ENCODE measurements around the gene IL12A.

The IL12A gene

DNA sequence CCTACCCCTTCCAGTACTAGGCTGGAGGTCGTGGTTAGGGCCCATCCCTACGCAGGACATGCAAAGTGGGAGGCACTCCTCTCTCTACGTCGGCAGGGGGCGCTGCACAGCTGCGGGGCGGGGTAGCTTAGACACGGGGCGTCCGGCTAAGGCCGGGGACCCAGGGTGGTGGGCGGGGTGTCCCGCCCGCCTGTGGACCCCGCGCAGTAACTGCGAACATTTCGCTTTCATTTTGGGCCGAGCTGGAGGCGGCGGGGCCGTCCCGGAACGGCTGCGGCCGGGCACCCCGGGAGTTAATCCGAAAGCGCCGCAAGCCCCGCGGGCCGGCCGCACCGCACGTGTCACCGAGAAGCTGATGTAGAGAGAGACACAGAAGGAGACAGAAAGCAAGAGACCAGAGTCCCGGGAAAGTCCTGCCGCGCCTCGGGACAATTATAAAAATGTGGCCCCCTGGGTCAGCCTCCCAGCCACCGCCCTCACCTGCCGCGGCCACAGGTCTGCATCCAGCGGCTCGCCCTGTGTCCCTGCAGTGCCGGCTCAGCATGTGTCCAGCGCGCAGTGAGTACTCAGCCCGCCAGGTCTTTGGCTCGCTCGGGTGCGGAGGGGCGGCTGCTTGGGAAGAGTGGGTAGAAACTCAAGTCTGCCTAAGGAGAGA lies at the start of gene IL12A:
Gene IL12A (plus strand): TSS at position 219 of the 655 bp plus-strand sequence.
- no peak for DNase-seq

DNA sequence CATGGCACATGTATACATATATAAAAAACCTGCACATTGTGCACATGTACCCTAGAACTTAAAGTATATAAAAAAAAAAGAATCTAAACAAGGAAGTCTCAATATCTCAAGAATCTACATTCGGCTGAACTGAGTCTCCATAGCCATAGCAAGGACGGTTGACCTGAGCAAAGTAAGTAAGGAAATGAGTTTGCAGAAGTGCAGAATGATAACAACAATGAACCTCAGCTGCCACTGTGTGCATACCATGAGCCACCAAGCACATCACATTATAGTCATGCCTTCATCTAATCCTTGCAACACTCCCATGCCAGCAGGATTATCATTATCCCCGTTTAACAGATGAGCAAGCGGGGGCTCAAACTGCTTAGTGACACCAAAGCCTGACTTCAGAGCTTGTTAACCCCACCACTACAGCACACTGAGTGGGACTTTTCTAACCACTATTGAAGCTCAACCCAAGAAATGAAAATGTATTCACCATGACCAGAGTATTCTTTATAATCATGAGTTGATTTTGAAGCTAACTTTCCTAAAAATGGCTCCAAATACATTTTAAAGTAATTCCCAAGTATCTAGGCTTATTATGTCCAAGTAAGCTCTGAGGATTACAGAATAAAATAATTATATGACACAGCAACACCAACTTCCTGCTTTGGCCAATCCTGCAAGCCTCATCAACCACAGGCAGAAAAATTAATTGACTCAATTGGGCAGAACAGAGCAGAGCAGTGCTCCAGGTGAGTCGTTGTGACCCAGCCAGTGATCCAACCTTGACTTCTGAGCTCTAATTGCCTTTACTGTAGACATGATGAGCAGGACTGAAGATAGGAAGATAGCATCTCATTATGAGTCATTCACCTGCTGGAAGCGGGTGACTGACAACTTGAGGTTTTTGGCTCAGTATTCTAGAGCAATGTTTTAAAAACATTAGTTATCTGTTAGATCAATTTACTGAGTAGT lies 47.3 kb upstream of the IL12A start:
- DNase-seq = peak; percentile 14

DNA sequence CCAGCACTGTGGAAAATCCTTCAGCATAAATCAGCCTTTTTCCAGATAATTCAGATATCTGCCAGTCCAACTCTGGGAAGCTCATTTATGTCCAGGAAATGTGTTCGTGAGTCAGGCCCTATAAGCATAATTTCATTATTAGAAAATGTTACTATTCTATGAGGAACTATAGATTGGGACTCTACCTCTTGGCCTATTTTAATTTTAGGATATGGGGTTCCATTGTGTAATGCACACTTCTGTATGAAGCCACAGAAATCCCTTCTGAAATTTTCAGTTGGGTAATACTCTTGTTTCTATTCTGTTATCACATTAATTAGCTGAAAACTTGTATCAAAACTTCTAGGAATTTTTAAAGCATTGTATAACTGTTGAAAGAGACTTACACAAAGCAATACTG lies 43.9 kb upstream of the IL12A start:
- DNase-seq = no peak

DNA sequence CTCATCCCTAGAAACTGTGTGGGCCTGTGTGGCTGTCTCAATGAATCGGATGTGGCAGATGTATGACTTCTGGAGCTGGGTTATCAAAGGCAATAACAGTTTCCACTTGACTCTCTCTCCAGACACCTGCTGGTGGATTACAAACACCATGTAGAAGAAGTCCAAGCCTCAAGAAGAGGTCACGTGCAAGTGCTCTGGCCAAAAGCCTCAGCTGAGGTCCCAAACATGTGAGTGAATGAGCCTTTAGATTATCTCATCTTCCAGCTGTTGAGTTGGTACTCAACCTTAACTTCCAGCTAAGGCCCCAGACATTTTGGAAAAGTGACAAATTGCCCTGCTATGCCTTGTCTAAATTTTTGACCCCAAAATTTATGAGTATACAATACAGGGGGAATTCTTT lies 42.7 kb upstream of the IL12A start:
- no peak for DNase-seq

DNA sequence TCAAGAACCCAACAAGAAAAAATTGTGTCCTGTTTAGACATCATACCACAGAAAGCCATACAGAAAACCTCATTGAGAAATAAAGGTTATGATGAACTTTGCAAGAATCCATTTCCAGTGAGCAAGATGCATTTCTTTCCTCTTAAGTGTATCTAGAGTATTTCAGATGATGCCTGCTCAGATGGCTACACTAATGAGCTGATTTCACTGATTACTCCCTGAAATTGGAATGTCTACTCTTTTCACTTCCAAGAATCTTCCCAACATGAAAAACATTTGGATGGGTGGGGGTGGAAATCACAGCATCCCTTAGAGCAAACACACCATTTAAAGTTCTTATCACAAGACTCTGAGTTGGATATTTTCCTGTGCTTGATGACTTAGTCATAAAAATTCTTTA lies 41.4 kb upstream of the IL12A start:
- DNase-seq = peak; percentile 80

DNA sequence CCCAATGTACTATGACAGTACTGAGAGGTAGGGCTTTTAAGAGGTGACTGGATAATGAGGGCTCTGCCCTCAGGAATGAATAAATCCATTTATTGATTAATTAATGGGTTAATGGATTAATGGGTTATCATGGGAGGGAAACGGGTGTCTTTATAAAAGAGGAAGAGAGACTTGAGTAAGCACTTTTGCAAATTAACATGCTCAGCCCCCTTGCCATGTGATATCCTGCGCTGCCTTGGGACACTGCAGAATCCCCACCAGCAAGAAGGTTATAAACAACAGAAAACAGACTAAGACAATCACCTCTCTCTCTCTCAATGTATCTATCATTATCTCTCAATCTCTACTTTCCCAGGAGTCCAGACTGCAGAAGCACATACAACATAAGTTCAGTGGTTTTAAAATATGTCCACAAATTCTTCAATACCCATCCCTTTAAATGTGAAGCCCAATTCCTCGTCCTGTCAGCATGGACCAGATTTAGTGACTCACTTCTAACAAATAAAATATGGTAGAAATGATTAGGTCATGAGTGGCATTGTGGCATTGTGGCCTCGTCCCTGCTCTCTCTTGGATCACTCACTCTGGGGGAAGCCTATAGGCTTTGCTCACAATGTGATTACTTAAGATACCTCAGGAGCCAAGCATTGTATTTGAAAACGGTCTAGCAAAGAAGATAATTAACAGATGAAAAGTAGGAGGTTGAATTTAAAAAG lies 40.0 kb upstream of the IL12A start:
- no peak for DNase-seq

DNA sequence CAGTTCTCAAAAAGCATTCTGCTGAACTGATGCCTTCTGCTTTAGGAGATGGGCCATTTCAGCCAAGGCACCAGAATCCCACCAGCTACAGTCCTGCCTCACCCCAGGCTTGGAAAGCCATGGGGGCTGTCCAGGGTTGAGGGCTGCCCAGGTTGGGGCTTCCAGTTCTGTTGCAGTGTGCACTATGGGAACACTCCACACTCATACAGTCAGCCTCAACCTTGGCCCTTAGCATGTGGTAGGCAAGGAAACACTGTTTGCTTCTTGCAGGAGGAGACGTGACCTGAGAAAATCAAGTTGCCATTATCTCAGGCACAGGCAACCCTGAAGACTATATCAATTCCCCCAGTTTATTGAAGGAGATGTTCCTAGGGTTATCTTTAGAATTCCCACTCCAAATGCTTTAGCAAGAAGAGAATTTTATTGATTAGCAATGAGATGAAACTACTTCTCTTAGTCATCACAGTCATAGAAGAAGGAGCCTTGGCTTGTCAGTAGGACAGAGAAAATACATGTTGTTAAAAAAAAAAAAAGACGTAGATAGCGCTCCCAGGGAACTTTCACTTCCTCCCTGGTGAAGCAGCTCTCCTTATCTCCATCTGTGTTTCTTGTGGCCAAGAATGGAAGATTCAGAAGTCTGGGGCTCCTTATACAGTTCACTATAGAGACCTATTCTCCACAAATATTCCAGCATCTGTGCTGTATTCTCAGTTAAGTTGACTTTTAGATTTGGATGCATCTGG lies 38.3 kb upstream of the IL12A start:
- DNase-seq = no peak

DNA sequence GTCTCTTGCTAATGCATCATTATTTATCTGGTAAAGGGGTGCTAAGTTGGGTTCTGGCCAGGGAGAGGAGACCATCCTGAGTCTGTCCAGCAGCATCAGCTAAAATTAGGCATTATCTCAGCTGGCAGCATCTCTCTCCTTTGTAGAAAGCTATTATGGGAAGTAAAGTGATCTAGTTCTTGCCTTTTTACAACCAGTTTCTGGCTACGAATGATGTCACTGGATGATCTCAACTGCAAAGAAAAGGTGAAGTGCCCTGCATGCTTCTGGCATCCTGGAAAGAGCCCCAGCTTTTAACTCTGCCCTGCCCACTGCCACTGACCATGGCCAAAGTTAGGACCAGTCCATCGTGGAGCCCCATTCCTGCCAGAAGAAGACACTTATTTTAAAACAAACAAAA lies 37.1 kb upstream of the IL12A start:
- DNase-seq = no peak

DNA sequence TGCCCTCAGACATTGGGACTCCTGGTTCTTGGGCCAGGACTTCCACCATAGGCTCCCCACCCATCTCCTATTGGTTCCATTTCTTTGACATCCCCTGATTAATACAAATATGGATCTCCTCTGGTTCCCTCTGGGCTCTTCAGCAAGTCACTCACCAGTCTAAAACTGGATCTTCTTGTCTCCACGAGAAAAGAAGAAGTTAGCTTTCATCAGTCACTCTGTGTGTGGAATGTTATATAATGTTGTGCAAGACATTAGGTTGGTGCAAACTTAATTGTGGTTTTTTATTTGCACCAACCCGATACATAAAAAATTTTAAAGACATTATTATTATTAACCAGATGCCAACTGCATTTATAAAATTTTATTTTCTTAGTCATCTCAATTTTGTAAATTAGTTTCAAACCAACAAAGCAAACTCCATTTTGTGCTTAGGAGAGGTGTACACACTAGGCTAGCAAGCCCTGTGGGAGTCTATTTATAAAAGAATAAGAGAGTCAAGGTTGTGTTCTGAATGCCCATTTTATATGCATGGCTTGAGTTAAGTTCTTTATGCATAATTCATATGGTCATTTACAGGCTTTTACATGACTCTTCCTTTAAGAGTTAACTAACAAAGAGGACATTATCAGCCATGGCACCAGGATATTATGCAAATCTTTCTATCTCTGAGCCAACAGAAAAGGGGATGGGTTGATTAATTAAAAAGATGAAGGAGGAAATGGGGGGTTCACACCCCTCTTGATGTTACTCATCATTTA lies 35.1 kb upstream of the IL12A start:
- DNase-seq = no peak

DNA sequence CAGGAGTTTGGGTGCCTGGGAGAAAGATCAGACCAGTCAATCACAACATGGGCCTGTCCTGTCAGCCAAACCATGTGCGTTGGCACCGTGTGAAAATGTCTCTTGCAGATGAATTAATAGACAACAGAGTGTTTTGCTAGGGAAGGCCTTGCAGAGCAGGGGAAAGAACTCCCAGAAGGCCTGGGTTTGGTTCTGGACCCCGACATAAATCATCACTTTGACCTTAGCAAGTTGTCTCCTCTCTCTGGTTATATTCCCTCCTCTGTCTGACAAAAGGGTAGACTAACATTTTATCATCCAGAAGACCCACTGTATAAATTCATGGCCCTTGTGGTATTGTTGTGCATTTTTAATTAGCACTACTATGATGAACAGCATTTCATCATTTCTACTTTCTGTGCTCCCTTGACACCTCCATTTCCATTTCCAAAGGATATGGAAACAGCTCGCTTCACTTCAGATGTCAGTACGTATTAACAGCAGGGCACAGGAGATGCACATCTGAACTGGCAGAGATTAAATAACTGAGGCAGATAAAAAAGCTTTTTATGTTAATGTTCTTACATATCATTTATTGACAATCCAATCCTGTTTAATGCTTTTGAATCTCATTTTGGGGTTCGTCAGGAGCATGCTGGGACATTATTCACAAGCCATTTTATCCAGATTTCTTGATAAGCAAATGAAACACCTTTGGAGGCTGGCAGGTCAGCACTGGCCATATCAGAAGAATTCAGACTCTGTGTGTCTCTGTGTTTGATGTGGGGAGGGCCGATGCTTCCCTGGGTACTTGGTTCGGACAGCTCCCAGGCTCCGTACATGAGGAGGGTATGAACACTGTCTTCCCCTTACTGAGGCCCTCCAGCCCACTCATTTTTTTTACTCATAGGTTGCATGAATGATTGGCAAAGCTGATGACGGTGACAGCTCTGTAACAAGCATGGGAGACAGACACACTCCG lies 28.2 kb upstream of the IL12A start:
- DNase-seq = no peak

DNA sequence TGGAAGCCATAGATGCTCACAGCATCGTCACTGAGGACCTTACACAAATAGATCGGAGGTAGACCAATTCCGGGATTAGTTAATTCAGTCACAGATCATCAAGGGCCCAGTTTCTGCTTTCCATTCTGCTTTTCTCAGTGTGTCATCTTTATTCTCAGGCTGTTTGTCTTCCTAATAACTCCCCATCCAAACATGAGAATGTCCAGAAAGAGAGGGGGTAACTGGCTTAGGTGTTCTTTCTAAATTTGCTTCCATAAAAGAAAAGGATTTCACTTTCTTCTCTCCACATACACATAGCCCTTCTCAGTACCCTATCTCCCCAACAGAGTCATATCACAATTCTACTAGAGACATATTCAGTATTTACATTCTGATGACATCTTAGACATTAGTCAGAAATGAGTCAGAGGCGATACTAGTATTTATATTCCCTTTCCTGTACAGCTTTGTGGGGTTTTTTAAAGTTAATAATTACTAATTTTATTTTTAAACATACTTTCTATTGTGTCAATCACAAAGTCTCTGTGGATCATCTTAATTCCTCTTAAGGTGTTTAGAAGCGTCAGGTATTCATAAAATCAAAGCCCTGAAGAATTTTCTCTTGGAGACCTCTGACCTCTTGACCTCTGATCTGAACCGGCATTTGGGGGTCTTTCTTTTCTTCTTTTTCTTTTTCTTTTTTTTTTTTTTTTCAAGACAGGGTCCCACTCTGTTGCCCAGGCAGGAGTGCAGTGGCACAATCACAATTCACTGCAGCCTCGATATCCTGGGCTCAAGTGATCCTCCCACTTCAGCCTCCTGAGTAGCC lies 24.3 kb upstream of the IL12A start:
- DNase-seq = peak; percentile 80

DNA sequence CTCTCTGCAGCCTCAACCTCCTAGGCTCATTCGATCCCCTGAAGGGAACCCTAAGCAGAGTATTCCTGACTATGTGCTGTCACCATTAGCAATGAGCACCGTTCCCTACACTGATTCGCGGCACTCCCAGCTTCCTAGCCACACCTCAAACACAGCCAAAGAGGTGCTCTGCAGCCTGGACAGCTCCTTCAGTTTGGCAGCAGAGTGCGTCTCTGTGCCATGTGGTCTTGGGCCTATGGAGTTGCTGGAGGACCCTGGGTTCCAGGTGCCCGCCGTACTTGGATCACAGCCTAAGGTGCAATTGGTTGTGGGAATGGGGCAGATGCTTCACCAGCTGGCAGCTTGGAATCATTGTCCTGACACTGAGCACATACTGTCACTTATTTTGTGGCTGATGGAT lies 17.3 kb upstream of the IL12A start:
- no peak for DNase-seq

DNA sequence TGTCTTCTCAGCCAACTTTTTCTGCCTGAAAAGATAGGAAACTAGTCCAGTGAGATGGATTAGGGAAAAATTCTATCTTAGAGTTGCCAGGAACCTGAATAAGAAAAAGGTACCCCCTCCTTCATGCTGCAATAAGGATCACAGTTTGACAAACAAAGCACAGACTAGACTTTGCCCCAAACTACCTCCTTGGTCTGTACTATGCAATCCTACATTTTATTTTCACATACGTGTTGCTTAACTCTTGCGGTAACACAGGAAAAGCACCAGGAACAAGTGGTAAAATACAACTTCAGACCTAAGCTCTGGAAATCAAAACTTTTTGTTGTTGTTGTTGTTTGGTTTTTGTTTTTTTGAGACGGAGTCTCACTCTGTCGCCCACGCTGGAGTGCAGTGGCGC lies 11.3 kb upstream of the IL12A start:
- no peak for DNase-seq

DNA sequence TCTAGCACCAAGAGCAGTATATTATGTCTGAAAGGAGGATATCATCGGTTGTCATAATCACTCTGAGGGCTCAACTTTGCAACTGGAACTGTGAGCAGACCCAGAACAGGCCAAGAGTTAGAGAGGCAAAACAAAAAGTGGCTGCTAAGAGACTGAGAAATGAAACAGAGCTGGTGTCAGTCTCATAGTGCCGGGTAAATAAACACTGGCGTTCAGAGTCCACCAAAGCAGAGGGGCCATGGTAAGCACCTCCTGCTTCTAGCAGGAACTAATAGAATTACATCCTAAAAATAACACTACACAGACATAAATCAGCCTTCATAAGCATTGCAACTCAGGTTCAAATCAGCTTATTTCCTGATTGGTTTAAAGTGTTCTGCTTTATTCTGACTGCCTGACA lies 10.3 kb upstream of the IL12A start:
- no peak for DNase-seq

DNA sequence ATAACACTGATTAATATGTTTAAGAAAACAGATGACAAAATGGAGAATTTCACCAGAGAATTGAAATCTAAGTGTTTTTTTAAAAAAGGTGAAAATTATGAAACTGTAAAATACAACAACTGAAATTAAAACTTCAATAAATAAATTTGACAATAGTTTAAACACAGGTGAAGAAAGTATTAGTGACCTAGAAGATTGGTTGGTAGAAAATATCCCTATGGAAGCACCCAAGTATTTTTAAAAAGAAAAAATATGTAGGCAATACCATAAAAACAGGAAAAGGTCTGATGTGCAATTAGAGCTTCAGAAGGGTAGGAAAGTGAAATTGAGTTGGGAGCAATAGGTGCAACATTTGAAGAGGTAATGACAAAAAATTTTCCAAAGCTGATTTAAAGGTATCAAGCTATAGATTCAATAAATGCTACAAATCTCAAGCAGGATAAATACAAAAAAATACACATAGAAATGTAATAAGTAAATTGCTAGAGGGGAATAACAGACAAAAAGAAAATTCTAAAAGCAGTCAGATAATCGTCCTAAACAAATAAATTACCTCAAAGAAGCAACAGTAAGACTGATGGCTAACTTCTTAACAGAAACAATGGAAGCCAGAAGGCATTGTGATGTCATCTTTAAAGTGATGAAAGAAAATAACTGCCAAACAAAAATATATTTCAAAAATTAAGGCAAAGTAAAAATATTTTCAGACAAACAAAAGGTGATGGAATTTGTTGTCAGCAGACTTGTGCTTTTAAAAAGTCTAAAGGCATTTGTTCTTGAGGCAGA lies 9.5 kb upstream of the IL12A start:
- no peak for DNase-seq

DNA sequence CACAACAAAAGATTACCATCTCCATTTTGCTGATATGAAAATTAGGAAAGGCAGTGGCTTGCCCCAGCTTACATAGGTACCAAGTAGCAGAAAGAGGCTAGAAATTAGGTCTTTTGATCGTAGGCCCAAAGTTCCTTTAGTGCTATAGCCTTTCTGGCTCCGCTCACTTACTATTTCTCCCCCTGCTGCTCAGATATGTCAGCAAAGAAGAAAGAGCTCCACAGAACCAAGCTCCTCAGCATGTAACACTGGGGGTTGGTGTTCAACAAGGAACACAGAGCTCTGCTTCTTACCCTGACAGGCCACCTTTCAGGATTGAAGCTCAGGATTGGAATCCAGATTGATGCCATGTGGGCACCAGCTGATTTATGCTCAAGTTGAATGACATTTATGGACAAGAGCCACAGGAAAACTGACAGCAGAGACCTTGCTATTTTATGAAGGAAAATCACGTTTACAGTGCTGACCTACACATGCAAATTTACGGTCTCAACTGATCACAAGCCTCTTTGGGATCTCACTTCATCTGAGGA lies 6.1 kb upstream of the IL12A start:
- no peak for DNase-seq

DNA sequence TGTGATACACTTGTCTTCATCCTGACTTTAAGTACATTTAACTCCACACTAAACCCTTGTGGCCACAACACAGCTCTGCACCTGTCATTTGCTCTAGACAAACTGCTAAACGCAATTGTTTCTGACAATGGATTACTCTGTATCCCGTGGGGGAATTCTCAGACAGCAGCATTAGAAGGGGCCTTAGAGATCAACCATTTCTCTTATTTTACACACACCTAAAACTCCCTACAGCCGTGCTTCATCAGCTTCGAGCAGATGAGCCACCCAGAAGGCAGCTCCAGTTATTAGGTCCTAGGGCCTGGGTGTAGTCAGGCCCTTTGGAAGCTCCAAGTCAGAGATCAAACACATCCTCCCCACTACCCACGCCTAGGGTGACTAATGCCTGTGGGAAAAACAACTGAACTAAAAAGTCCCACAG lies 1.3 kb upstream of the IL12A start:
- DNase-seq = peak; percentile 68

DNA sequence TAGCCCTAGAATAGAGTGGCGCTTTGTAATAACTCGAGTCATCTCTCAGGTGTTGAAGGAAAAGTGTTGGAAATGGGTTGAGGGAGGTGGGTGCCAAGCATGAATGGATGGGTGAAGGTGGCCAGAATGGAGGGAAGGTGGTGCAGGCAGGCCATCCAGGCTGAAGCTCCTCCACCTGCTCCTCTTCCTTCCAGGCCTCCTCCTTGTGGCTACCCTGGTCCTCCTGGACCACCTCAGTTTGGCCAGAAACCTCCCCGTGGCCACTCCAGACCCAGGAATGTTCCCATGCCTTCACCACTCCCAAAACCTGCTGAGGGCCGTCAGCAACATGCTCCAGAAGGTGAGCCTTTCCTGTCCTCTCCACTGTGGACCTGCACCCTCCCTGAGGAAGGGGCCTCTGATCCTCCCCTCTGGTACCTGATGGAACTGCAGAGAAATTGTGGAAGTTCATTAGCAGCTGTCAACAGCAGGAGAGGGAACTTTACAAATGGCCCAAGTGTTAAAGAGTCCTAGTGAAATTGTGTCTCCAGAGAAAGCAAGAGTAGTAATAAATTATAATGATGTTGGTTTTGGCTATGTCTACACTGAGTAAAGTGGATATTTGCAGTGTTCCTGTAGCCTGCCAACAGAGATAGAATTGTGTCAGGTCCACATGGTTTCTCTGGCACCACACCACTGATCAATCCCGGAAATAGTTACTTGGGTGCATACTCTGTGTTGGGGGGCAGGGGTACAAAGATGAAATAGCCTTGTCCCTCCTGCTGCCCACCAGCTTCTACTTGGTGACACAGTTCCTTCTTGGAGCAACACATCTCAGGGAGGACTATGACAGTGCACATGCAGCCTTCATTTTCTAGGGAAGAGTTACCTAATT lies 1.6 kb downstream of the IL12A start:
- DNase-seq = no peak
